K562 (cell line): ENCODE data around the gene HSD17B8. TPM values are rescaled to one million over a fixed set of nuclear protein-coding genes. Genes with fewer than 3 reads are reported as not detected.

Experiments used
- CBFB ChIP-seq: sonication (generic); formaldehyde crosslinking; IDR thresholded peaks from 2 replicates; pipeline ENCODE4 v1.4.0; 2020; ENCODE audit warnings: mild to moderate bottlenecking, missing genetic modification reagents
- CHD4 ChIP-seq: fragments of 200-600 bp; sonication (generic); IDR thresholded peaks from 3 replicates; pipeline ENCODE4 v1.6.1; 2012; ENCODE audit warnings: low read depth, mild to moderate bottlenecking, mixed read lengths, low read length, inconsistent platforms; ENCODE audit not compliant: insufficient read depth, insufficient replicate concordance, poor library complexity, severe bottlenecking
- ELF2 ChIP-seq: fragments of 250-450 bp; sonication (Bioruptor Pico); IDR thresholded peaks from 2 replicates; pipeline ENCODE4 v1.5.0; 2021; ENCODE audit warnings: mild to moderate bottlenecking
- HDAC8 ChIP-seq: fragments of 450-650 bp; IDR thresholded peaks from 2 replicates; pipeline ENCODE4 v1.6.1; 2016; ENCODE audit warnings: mild to moderate bottlenecking, missing genetic modification characterization, moderate library complexity, missing compliant biosample characterization
- RUNX1 ChIP-seq: sonication (generic); IDR thresholded peaks from 2 replicates; pipeline ENCODE4 v1.6.1; 2016; ENCODE audit warnings: antibody characterized with exemption, low read depth
- SMARCB1 ChIP-seq: IDR thresholded peaks from 2 replicates; pipeline ENCODE4 v1.6.1; 2011; ENCODE audit warnings: improper control_type of control experiment, low read depth; ENCODE audit not compliant: insufficient read length
- SNIP1 ChIP-seq: fragments of 450-650 bp; IDR thresholded peaks from 2 replicates; pipeline ENCODE4 v1.7.1; 2017; ENCODE audit warnings: low read depth, mild to moderate bottlenecking
- TARDBP ChIP-seq: fragments of 450-650 bp; IDR thresholded peaks from 2 replicates; pipeline ENCODE4 v1.6.1; 2016
- ZBTB17 ChIP-seq: fragments of 450-650 bp; formaldehyde crosslinking; IDR thresholded peaks from 2 replicates; pipeline ENCODE4 v1.4.0; 2020; ENCODE audit warnings: mild to moderate bottlenecking
- polyA plus RNA-seq, 8 experiments: library from polyadenylated mRNA; depleted of rRNA in 4 of 8; stranded (reverse) in 5 of 8; unstranded in 3 of 8; fragments of >200 nt; fragmentation: Nextera tagmentation in 2 of 8; fragmentation: Illumina TruSeq in 1 of 8; extraction: Ambion mirVana in 2 of 8; extraction: Trizol in 1 of 8; gene quantifications; 2 replicates each; pipeline versions ENCODE4 v1.2.1 to v1.2.3, GENCODE V29; 2011 to 2014; ENCODE audit warnings: inconsistent platforms in 1 of 8, missing spikeins in 1 of 8
- total RNA-seq, 7 experiments: library from RNA; depleted of rRNA in 6 of 7; stranded (reverse); fragments of >200 nt in 6 of 7; fragmentation: Illumina TruSeq in 2 of 7; extraction: Trizol in 2 of 7; gene quantifications; 2 replicates each; pipeline versions ENCODE4 v1.2.1 to v1.2.3, GENCODE V29; 2011 to 2021; ENCODE audit warnings: low replicate concordance in 1 of 7
- TF ChIP-seq, protein P1 (sequence below): fragments of 250-450 bp; sonication (Bioruptor Pico); IDR thresholded peaks from 2 replicates; pipeline ENCODE4 v1.8.0; 2021; ENCODE audit warnings: moderate library complexity, mild to moderate bottlenecking, inconsistent platforms
- TF ChIP-seq, protein P2 (sequence below): fragments of 450-650 bp; IDR thresholded peaks from 2 replicates; pipeline ENCODE4 v1.6.1; 2016; ENCODE audit warnings: antibody characterized with exemption
- TF ChIP-seq, protein P3 (sequence below): sonication (generic); formaldehyde crosslinking; IDR thresholded peaks from 2 replicates; pipeline ENCODE4 v1.8.0; 2023; ENCODE audit warnings: mild to moderate bottlenecking, missing genetic modification reagents
- TF ChIP-seq, protein P4 (sequence below): fragments of 250-450 bp; sonication (Bioruptor Pico); IDR thresholded peaks from 2 replicates; pipeline ENCODE4 v1.5.0; 2022; ENCODE audit warnings: mild to moderate bottlenecking
- TF ChIP-seq, protein P5 (sequence below): fragments of 200-800 bp; sonication (Bioruptor generic); IDR thresholded peaks from 2 replicates; pipeline ENCODE4 v1.6.1; 2017; ENCODE audit warnings: missing genetic modification characterization, missing compliant biosample characterization

HSD17B8 gene
- total and polyA plus RNA-seq, 9 of the 15 experiments (the other 6 are each of a cell fraction or from before 2014, with no cell fraction given): 3.7 to 35.2 (median 14.2) TPM

DNA sequence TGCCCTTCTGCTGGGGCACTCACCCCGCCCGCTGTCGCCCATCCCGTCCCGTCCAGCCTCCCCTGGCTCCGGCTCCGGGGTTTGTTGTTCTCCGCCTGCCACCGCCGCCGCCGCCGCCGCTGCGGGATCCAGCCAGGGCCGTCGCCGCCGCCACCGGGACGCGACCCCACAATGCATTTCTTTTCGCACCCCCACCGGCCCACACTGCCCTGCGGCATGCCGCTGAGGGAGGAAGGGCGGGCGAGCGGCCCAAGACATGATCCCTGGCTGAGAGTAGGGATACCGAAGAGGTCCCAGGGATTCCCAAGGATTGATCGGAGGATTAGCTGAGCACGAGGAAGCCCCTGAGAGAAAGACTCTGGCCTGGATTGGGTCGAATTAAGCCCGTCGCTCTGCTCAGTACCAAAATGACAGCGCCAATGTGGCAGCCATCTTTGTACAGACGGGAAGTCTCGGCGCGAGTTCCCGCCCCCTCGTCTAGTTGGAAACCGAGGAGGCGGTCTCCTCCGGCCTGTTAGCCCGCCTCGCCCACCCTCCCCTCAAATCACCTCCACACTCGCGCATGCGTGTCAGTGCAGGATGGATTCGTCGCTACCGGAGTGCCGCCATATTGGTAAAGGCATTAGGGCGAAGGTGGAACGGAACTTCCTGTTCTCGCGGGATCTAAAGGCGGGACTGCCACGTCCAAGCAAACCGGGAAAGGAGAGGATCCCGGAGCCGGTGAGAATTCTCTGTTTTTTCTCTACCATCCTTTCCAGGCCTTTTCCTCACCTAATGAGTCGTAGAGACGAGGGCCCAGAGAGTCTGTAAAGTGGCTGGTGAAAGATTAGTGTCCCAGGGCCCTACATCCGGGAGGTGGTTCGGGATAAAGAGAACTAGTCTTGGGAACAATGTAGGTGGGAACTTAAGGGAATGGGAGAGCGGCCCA lies 4.0 kb upstream of the HSD17B8 start, which contains the start of the genes RXRB and SLC39A7 (continued):
- TF ChIP-seq, protein P1, sequence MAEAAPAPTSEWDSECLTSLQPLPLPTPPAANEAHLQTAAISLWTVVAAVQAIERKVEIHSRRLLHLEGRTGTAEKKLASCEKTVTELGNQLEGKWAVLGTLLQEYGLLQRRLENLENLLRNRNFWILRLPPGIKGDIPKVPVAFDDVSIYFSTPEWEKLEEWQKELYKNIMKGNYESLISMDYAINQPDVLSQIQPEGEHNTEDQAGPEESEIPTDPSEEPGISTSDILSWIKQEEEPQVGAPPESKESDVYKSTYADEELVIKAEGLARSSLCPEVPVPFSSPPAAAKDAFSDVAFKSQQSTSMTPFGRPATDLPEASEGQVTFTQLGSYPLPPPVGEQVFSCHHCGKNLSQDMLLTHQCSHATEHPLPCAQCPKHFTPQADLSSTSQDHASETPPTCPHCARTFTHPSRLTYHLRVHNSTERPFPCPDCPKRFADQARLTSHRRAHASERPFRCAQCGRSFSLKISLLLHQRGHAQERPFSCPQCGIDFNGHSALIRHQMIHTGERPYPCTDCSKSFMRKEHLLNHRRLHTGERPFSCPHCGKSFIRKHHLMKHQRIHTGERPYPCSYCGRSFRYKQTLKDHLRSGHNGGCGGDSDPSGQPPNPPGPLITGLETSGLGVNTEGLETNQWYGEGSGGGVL (CRISPR knock-in tag): no peak
- TF ChIP-seq CBFB (CRISPR knock-in tag): peak; percentile 90; the same call in 1 of the 2 replicates
- TF ChIP-seq, protein P2, sequence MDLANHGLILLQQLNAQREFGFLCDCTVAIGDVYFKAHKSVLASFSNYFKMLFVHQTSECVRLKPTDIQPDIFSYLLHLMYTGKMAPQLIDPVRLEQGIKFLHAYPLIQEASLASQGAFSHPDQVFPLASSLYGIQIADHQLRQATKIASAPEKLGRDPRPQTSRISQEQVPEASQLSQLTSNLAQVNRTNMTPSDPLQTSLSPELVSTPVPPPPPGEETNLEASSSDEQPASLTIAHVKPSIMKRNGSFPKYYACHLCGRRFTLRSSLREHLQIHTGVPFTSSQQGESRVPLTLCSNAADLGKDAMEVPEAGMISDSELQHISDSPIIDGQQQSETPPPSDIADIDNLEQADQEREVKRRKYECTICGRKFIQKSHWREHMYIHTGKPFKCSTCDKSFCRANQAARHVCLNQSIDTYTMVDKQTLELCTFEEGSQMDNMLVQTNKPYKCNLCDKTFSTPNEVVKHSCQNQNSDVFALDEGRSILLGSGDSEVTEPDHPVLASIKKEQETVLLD: peak; percentile 97
- TF ChIP-seq ZBTB17 (CRISPR knock-in tag): peak; percentile 76
- 0 out of 2 replicates have a peak, but pooled peaks have one; percentile 63 for TF ChIP-seq ELF2 (CRISPR knock-in tag)
- TF ChIP-seq, protein P3, sequence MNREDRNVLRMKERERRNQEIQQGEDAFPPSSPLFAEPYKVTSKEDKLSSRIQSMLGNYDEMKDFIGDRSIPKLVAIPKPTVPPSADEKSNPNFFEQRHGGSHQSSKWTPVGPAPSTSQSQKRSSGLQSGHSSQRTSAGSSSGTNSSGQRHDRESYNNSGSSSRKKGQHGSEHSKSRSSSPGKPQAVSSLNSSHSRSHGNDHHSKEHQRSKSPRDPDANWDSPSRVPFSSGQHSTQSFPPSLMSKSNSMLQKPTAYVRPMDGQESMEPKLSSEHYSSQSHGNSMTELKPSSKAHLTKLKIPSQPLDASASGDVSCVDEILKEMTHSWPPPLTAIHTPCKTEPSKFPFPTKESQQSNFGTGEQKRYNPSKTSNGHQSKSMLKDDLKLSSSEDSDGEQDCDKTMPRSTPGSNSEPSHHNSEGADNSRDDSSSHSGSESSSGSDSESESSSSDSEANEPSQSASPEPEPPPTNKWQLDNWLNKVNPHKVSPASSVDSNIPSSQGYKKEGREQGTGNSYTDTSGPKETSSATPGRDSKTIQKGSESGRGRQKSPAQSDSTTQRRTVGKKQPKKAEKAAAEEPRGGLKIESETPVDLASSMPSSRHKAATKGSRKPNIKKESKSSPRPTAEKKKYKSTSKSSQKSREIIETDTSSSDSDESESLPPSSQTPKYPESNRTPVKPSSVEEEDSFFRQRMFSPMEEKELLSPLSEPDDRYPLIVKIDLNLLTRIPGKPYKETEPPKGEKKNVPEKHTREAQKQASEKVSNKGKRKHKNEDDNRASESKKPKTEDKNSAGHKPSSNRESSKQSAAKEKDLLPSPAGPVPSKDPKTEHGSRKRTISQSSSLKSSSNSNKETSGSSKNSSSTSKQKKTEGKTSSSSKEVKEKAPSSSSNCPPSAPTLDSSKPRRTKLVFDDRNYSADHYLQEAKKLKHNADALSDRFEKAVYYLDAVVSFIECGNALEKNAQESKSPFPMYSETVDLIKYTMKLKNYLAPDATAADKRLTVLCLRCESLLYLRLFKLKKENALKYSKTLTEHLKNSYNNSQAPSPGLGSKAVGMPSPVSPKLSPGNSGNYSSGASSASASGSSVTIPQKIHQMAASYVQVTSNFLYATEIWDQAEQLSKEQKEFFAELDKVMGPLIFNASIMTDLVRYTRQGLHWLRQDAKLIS (CRISPR knock-in tag): 0 out of 2 replicates have a peak, but pooled peaks have one; percentile 71
- TF ChIP-seq, protein P4, sequence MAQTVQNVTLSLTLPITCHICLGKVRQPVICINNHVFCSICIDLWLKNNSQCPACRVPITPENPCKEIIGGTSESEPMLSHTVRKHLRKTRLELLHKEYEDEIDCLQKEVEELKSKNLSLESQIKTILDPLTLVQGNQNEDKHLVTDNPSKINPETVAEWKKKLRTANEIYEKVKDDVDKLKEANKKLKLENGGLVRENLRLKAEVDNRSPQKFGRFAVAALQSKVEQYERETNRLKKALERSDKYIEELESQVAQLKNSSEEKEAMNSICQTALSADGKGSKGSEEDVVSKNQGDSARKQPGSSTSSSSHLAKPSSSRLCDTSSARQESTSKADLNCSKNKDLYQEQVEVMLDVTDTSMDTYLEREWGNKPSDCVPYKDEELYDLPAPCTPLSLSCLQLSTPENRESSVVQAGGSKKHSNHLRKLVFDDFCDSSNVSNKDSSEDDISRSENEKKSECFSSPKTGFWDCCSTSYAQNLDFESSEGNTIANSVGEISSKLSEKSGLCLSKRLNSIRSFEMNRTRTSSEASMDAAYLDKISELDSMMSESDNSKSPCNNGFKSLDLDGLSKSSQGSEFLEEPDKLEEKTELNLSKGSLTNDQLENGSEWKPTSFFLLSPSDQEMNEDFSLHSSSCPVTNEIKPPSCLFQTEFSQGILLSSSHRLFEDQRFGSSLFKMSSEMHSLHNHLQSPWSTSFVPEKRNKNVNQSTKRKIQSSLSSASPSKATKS: no peak
- TF ChIP-seq CHD4: no peak
- peak; percentile 65; the same call in 1 of the 2 replicates for TF ChIP-seq TARDBP
- no peak for TF ChIP-seq HDAC8
- no peak for TF ChIP-seq SMARCB1
- TF ChIP-seq SNIP1: no peak
- TF ChIP-seq, protein P5, sequence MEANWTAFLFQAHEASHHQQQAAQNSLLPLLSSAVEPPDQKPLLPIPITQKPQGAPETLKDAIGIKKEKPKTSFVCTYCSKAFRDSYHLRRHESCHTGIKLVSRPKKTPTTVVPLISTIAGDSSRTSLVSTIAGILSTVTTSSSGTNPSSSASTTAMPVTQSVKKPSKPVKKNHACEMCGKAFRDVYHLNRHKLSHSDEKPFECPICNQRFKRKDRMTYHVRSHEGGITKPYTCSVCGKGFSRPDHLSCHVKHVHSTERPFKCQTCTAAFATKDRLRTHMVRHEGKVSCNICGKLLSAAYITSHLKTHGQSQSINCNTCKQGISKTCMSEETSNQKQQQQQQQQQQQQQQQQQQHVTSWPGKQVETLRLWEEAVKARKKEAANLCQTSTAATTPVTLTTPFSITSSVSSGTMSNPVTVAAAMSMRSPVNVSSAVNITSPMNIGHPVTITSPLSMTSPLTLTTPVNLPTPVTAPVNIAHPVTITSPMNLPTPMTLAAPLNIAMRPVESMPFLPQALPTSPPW: peak; percentile 99
- no peak for TF ChIP-seq RUNX1
